ENCODE measurements around the gene NRP1.

Gene NRP1

GRCh38 chr10:33183655-33184054, 150.8 kb downstream of the NRP1 start:
- DNase-seq (ENCODE audit: low read depth in 2 of 2), result no peak

GRCh38 chr10:33180921-33181320, 153.5 kb downstream of the NRP1 start:
- DNase-seq (ENCODE audit: low read depth in 2 of 2), result no peak

GRCh38 chr10:33180390-33180789, 154.1 kb downstream of the NRP1 start:
- peak in 1 of 2 donors; percentile 6 for DNase-seq (ENCODE audit: low read depth in 2 of 2)

GRCh38 chr10:33179067-33179466, 155.4 kb downstream of the NRP1 start:
- DNase-seq (ENCODE audit: low read depth in 2 of 2), result no peak

- no peak for DNase-seq (ENCODE audit: low read depth in 2 of 2)
Measured at GRCh38 chr10:33178026-33178755, 156.3 kb downstream of the NRP1 start.

- no peak for DNase-seq (ENCODE audit: low read depth in 2 of 2)
Measured at GRCh38 chr10:33176688-33177087, 157.8 kb downstream of the NRP1 start.

- no peak for DNase-seq (ENCODE audit: low read depth in 2 of 2)
Measured at GRCh38 chr10:33174674-33175434, 159.6 kb downstream of the NRP1 start.

- no peak for DNase-seq (ENCODE audit: low read depth in 2 of 2)
Measured at GRCh38 chr10:33165911-33166310, 168.6 kb downstream of the NRP1 start.

- no peak for DNase-seq (ENCODE audit: low read depth in 2 of 2)
Measured at GRCh38 chr10:33164060-33164709, 170.3 kb downstream of the NRP1 start.

GRCh38 chr10:33162248-33162575, 172.3 kb downstream of the NRP1 start:
- no peak for DNase-seq (ENCODE audit: low read depth in 2 of 2)

GRCh38 chr10:33161550-33162247, 172.8 kb downstream of the NRP1 start:
- no peak for DNase-seq (ENCODE audit: low read depth in 2 of 2)

- DNase-seq (ENCODE audit: low read depth in 2 of 2), result no peak
Measured at GRCh38 chr10:33160151-33160550, 174.3 kb downstream of the NRP1 start.

- no peak for DNase-seq (ENCODE audit: low read depth in 2 of 2)
Measured at GRCh38 chr10:33157103-33157502, 177.4 kb downstream of the NRP1 start.

GRCh38 chr10:33155720-33156638, 178.5 kb downstream of the NRP1 start:
- no peak for DNase-seq (ENCODE audit: low read depth in 2 of 2)

- no peak for DNase-seq (ENCODE audit: low read depth in 2 of 2)
Measured at GRCh38 chr10:33154590-33154989, 179.9 kb downstream of the NRP1 start.

- DNase-seq (ENCODE audit: low read depth in 2 of 2), result no peak
Measured at GRCh38 chr10:33153968-33154327, 180.5 kb downstream of the NRP1 start.

- DNase-seq (ENCODE audit: low read depth in 2 of 2), result no peak
Measured at GRCh38 chr10:33153251-33153967, 181.1 kb downstream of the NRP1 start.

GRCh38 chr10:33152750-33153149, 181.7 kb downstream of the NRP1 start:
- DNase-seq (ENCODE audit: low read depth in 2 of 2), result no peak

GRCh38 chr10:33152146-33152545, 182.3 kb downstream of the NRP1 start:
- DNase-seq (ENCODE audit: low read depth in 2 of 2), result no peak

GRCh38 chr10:33151344-33151864, 183.1 kb downstream of the NRP1 start:
- no peak for DNase-seq (ENCODE audit: low read depth in 2 of 2)
